GM12864 (cell line): ENCODE results near the gene IQGAP1.
A peak's percentile ranks its signal among the peaks of the same experiment; 100 is the strongest.
"Not testable (repeated sequence)": the region's sequence is repeated elsewhere in the genome, so short reads cannot be mapped to it uniquely, and the experiment has no call there.

Experiments
- DNase-seq: peaks from one replicate; pipeline ENCODE4 v3.0.0-alpha.2; 2011; ENCODE audit warnings: low read depth
- H3K4me3 ChIP-seq: 2 replicates; pipeline ENCODE4 v1.5.1; 2011; ENCODE audit warnings: mild to moderate bottlenecking, low read depth, low read length, control low read depth
- CTCF ChIP-seq: IDR thresholded peaks from 2 replicates; pipeline ENCODE4 v1.5.1; 2011; ENCODE audit warnings: low read depth, mild to moderate bottlenecking, moderate library complexity, low read length, control low read depth, inconsistent platforms; ENCODE audit errors: missing control alignments

The IQGAP1 gene

DNA sequence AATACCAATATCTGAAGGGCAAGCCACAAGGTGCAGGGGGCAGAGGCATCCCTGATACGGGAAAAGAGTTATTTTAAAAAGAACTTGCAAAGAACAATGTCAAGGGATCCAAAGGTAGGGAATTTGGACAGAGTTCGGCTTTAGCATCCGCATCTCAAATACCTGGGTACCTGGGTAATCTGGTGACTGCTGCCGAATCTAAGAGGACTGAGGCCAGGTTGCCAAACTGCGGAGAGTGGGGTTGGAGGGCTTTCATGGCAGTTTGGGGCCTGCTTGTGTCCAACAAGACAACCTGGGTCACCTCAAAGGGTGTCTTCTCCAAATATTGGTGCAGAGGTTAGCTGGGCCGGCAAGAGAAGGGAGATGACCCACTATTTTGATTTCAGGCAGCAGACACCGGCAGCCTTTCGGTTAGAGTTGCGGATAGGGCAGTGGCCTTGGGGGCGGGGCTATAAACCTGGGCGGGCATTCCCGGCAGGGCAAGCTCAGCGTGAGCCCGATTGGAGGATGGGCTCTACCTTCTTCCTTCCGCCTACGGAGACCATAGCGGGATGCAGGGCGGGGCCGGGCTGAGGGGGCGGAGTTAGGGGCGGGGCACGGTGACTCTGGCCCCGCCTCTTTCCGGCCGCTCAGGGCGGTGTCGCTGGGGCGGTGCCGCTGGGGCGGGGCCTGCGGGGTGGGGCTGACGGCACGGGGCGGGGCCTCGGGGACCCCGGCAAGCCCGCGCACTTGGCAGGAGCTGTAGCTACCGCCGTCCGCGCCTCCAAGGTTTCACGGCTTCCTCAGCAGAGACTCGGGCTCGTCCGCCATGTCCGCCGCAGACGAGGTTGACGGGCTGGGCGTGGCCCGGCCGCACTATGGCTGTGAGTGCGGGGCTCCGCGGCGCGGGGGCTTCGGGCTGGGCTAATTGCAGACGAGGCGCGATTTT lies at the start of gene IQGAP1:
Gene IQGAP1 (plus strand): TSS at position 709 of the 928 bp plus-strand sequence. CDS start 100 bp downstream, at position 809.
- peak within 1 kb of the TSS; percentile 85 for H3K4me3 ChIP-seq
- DNase-seq: peak; percentile 90
- no peak for TF ChIP-seq CTCF

GRCh38 chr15:90338532-90338931 lies 49.5 kb upstream of the IQGAP1 start:
- no peak for DNase-seq
- TF ChIP-seq CTCF: no peak
- no peak overlapping the region for H3K4me3 ChIP-seq

GRCh38 chr15:90340345-90340744 lies 47.7 kb upstream of the IQGAP1 start:
- no peak overlapping the region for H3K4me3 ChIP-seq
- TF ChIP-seq CTCF: no peak
- DNase-seq: no peak

GRCh38 chr15:90343302-90343790 lies 44.7 kb upstream of the IQGAP1 start:
- TF ChIP-seq CTCF: no peak
- DNase-seq: no peak
- no peak overlapping the region for H3K4me3 ChIP-seq

- TF ChIP-seq CTCF: no peak
- no peak overlapping the region for H3K4me3 ChIP-seq
- no peak for DNase-seq
Observed at GRCh38 chr15:90344662-90345061, 43.4 kb upstream of the IQGAP1 start.

DNA sequence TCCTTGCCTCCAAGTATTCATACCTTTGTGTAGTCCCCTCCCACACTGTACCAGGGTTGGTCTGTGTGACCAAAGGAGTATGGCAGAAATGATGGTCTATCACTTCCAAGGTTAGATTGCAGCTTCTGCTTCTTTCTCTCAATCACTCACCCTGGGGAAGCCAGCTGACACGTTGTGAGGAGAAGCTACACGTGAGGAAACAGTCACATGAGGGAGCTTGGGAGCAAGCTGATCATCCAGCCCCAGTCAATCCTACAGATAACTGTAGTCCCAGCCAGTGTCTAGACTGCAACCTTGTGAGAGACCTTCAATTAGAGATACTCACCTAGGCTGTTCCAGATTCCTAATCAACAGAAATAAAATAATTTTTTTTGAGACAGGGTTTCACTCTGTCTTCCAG lies 42.2 kb upstream of the IQGAP1 start:
- no peak for TF ChIP-seq CTCF
- DNase-seq: no peak
- H3K4me3 ChIP-seq: no peak overlapping the region

GRCh38 chr15:90347431-90348065 lies 40.5 kb upstream of the IQGAP1 start:
- H3K4me3 ChIP-seq, DNase-seq: not testable (repeated sequence)
